ENCODE measurements around the gene OR5AL1.
"Not testable (repeated sequence)": the region's sequence is repeated elsewhere in the genome, so short reads cannot be mapped to it uniquely, and the experiment has no call there.

OR5AL1 gene

DNA sequence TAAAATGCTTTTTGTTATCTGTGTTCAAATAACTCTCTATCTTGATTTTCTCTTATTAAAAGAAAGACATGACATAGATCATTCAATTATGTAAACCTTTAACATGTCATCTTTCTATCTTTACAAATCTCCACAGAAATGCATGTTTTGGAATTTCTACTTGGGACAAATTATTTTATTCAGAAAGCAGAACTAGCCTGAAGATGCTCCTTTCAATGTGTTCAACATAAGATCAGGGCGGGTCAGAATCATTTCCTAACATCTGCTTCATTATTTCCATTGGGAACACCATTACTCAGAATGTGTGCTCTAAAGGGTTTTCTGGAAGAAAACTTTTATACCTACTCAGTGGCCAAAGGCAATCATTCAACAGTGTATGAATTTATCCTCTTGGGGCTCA lies at the start of gene OR5AL1:
OR5AL1 (plus strand) TSS at position 301 of the 400 bp plus-strand sequence.
- in situ Hi-C loops (cut with MboI; ENCODE audit: low sequenced_read_pairs): no loop called here

DNA sequence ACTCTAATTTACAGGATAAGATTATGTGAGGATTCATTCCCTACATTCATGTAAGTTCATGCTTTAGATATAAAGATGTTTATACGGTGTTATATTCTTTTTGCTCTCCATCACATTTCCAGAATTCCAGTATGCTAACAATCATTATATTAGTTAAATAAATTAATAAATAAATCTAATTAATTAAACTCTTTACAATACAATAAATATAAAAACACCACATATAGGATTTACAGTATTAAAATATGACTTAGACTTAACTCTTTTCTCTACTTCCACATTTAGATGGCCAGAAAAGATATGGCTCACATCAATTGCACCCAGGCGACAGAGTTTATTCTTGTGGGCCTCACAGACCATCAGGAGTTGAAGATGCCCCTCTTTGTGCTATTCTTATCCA lies 37.2 kb upstream of the OR5AL1 start, which contains the start of gene OR8U1:
OR8U1 (plus strand) TSS at position 301 of the 400 bp plus-strand sequence; CDS start at position 301, 0 bp downstream.
- in situ Hi-C loops (cut with MboI; ENCODE audit: low sequenced_read_pairs): no loop called here

DNA sequence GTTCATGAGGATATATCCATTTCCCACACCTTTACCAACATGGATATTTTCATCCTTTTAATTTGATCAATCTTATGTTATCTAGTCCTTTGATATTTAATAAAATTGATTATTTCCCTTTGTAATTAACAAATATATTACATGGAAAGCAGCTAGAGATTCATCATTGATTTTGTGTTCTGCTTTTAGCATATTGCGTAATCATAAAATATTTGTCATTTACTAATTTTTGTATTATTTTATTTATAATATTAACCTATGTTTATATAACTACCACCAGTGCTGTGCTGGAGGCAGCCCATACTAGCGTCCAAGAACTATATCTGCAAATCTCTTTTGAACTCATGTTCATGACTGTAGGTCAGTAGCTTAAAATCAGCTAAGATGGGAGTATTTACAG lies 32.4 kb upstream of the OR5AL1 start:
- in situ Hi-C loops (cut with MboI; ENCODE audit: low sequenced_read_pairs): no loop called here

DNA sequence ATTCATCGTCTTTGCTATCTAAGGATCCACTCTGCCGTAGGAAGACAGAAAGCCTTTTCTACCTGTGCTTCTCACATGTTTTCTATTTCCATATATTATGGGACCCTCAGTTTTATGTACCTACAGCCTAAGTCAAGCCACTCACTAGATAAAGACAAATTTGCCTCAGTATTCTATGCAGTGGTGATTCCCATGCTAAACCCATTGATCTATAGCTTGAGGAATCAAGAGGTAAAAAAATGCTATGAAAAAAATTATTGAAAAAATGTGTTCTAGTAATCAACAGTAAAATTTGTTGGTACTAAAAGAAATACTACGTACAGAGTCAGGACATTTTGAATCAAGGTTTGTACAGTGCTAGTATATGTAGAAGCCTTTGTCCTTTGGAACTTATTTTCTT lies 18.1 kb upstream of the OR5AL1 start:
- in situ Hi-C loops (cut with MboI; ENCODE audit: low sequenced_read_pairs): no loop called here

DNA sequence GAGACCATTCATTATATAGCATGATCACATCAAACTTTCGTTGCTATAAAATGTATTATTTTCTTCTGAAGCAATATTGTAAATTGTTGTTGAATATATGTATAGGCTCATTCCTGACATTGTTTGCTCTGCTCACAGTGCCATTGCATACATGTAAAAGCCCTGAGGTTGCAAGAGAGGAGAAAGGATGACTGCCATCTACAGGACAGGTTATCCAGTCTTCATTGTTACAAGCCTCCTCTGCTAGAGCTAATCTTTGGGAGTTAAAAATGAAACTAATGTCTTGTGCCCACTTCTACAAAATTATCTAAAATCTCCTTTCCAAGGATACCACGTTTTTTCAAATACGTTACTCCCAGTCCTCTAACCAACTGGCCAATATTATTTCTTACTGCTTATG lies 16.4 kb upstream of the OR5AL1 start:
- in situ Hi-C loops (cut with MboI; ENCODE audit: low sequenced_read_pairs): no loop called here

DNA sequence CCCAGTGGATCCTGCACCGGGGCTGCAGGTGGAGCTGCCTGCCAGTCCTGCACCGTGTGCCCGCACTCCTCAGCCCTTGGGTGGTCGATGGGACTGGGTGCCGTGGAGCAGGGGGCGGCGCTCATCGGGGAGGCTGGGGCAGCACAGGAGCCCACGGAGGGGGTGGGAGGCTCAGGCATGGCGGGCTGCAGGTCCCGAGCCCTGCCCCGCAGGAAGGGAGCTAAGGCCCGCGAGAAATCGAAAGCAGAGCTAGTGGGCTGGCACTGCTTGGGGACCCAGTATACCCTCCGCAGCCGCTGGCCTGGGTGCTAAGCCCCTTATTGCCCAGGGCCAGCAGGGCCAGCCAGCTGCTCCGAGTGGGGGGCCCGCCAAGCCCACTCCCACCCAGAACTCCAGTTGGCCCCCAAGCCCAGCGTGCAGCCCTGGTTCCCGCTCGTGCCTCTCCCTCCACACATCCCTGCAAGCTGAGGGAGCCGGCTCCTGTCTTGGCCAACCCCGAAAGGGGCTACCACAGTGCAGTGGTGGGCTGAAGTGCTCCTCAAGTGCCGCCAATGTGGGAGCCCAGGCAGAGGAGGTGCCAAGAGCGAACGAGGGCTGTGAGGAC lies 10.5 kb upstream of the OR5AL1 start:
- in situ Hi-C loops (cut with MboI; ENCODE audit: low sequenced_read_pairs): not testable (repeated sequence)

DNA sequence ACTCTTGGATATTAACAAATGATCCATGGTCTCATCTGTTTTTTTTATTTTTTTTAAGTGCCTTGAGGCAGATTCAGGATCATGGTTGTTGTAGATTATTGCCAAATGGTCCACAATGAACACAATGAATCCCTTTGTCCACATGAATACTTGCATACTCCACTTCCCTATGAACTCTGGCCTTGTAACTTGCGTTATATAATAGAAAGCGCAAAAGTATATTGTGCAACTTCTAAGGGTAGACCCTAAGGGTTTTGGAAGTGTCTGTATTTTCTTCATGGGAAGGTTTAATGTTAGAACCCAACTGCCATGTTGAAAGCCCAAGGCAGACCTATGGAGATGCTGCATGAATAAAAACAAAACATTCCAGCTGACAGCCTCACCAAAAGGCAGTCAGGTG lies 8.1 kb upstream of the OR5AL1 start:
- in situ Hi-C loops (cut with MboI; ENCODE audit: low sequenced_read_pairs): no loop called here

DNA sequence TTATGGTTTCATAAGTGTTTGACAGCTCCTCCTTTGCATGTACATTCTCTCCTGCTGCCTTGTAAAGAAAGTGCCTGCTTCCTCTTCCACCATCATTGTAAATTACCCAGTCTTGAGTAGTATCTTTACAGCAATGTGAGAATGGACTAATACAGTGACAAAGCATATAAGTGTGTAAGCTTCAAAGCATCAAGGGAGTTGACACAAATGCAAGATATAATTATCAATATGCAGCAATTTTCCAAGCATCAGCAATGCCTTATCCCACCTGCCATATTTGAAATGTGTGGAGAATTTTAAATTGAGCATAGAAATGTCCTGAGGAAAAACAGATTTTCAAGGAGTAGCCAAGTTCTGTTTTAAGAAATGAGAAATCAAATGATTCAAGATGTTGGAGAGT lies 1.7 kb upstream of the OR5AL1 start:
- in situ Hi-C loops (cut with MboI; ENCODE audit: low sequenced_read_pairs): no loop called here

DNA sequence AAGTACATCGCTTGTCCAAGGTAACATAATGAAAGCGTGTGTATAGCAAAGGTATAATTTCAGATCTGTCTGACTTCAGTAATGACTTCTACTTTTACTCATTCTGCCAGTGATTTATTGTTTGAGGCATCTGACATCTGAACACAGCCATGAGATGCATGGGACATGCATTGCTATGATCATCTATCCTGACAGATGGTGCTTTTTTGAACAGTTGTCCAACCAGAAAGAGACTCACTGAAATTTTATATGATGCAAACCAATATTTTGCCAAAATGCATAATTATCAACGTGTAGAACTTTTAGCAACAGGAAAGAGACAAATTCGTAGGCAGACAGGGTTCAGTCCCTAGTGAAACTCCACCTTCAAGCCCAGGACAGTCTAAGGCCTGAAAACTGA lies 41.0 kb downstream of the OR5AL1 start:
- in situ Hi-C loops (cut with MboI; ENCODE audit: low sequenced_read_pairs): no loop called here

DNA sequence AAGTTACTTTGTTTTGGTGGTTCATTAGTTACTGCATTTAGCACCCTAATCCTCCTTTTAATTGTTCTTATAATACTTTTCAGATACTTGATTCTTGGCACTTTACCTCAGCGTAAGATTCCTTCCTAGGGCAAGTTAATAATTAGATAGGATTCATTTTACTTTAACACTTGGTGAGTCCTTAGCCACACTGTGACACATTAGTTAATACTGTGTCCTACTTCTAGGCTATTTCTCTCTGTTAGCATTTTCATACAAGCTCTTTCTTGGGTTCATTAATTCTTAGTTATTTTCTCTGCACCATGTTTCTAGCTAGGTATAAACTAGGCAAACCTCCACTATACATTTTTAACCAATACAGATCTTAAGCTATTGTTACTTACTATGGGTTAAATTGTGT lies 44.6 kb downstream of the OR5AL1 start:
- in situ Hi-C loops (cut with MboI; ENCODE audit: low sequenced_read_pairs): no loop called here
